Measurements from ENCODE around the gene AUTS2.

The AUTS2 gene

GRCh38 chr7:70492625-70493024, 894.4 kb downstream of the AUTS2 start:
- DNase-seq (ENCODE audit: low read depth), result no peak
- TF ChIP-seq, protein P1, sequence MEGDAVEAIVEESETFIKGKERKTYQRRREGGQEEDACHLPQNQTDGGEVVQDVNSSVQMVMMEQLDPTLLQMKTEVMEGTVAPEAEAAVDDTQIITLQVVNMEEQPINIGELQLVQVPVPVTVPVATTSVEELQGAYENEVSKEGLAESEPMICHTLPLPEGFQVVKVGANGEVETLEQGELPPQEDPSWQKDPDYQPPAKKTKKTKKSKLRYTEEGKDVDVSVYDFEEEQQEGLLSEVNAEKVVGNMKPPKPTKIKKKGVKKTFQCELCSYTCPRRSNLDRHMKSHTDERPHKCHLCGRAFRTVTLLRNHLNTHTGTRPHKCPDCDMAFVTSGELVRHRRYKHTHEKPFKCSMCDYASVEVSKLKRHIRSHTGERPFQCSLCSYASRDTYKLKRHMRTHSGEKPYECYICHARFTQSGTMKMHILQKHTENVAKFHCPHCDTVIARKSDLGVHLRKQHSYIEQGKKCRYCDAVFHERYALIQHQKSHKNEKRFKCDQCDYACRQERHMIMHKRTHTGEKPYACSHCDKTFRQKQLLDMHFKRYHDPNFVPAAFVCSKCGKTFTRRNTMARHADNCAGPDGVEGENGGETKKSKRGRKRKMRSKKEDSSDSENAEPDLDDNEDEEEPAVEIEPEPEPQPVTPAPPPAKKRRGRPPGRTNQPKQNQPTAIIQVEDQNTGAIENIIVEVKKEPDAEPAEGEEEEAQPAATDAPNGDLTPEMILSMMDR (IDR thresholded peaks at IDR 0.05; ENCODE audit: insufficient read depth, low read depth, low read length, missing control alignments), result no peak
- H3K4me3 ChIP-seq (ENCODE audit: low read depth, low read length), result no peak overlapping the region

DNA sequence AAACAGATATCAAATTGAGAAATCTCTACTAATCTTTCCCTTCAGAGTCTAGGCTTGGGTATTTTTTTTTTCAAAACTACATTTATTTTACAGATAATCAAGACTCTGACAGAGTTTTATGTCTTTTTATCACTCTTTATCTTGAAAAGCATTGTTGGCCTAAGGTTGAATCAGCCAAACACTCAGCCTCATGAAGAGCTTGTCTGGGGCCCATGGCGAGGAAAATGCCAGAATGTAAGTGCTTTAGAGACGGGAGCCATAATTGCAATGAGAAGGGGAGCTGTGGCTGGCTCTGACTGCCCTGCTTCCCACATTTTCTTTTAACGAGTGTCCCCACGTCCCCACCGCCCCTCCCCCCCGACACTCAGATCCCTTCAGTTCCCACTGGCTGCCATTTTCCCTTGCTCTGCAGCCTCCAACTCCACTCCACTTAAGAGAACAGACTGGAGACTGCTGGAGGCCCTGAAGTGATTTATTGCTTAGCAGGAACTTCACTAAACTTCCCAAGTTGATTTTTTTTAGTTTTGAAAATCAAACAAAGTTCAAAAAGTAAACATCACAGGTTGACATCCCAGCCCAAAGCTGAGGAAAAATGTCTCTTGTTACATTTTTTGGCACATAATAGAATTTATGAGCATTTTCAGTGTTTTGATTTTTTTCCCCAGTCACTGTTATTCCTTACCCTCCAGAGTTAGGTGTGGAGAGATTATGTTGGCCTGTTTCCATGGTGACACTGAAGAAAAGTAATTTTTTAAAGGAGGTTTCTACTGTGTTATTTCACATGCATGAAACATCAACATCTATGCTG, 896.2 kb downstream of the AUTS2 start:
- TF ChIP-seq, protein P1 (IDR thresholded peaks at IDR 0.05; ENCODE audit: insufficient read depth, low read depth, low read length, missing control alignments), result no peak
- DNase-seq (ENCODE audit: low read depth), result no peak
- no peak overlapping the region for H3K4me3 ChIP-seq (ENCODE audit: low read depth, low read length)

GRCh38 chr7:70495033-70495376, 896.7 kb downstream of the AUTS2 start:
- no peak overlapping the region for H3K4me3 ChIP-seq (ENCODE audit: low read depth, low read length)
- TF ChIP-seq, protein P1 (IDR thresholded peaks at IDR 0.05; ENCODE audit: insufficient read depth, low read depth, low read length, missing control alignments), result no peak

GRCh38 chr7:70497793-70498192, 899.5 kb downstream of the AUTS2 start:
- no peak for DNase-seq (ENCODE audit: low read depth)
- TF ChIP-seq, protein P1 (IDR thresholded peaks at IDR 0.05; ENCODE audit: insufficient read depth, low read depth, low read length, missing control alignments), result no peak
- no peak overlapping the region for H3K4me3 ChIP-seq (ENCODE audit: low read depth, low read length)

More at GRCh38 chr7:70495033-70495376, 896.7 kb downstream of the AUTS2 start:
- no peak for DNase-seq (ENCODE audit: low read depth)

GRCh38 chr7:70498232-70498992, 900.1 kb downstream of the AUTS2 start:
- TF ChIP-seq, protein P1 (IDR thresholded peaks at IDR 0.05; ENCODE audit: insufficient read depth, low read depth, low read length, missing control alignments), result no peak
- no peak overlapping the region for H3K4me3 ChIP-seq (ENCODE audit: low read depth, low read length)
- DNase-seq (ENCODE audit: low read depth), result no peak

DNA sequence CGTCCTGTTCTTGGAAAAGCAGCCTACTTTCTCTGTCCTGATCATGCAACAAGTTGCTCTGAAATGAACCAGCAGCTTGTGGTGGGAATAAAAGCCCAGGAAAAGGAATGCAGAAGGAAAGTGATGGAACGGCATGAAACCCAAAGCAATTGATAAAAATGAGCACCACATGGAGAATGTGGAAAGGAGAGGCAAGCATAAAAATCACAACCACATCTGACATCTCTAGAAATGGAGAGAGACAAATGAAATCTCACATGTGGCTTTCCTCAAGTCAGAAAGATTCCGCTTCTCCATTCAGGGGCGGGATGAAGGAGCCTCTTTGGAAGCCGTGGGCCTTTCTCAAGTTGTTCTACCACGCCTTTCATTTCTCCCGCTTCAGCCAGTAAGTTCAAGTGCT, 902.0 kb downstream of the AUTS2 start:
- H3K4me3 ChIP-seq (ENCODE audit: low read depth, low read length), result no peak overlapping the region
- no peak for DNase-seq (ENCODE audit: low read depth)
- TF ChIP-seq, protein P1 (IDR thresholded peaks at IDR 0.05; ENCODE audit: insufficient read depth, low read depth, low read length, missing control alignments), result no peak
